Stimulated activated CD8-positive, alpha-beta memory T cell treated with anti-CD3 and anti-CD28 coated beads, Interleukin-4, amount 100 ng/mL, for 4 hours (primary cell): ENCODE measurements around the gene C1QL1.

ENCODE experiments used
- DNase-seq, 2 donors: peaks; one replicate each; pipeline ENCODE4 v3.0.0-alpha.2; 2020; ENCODE audit warnings: low read depth in 2 of 2, low spot score in 1 of 2

Gene C1QL1

GRCh38 chr17:44915862-44916780 is 52.0 kb downstream of the C1QL1 start:
- DNase-seq: no peak

- no peak for DNase-seq
Observed at GRCh38 chr17:44915321-44915726, 52.8 kb downstream of the C1QL1 start, which contains the start of gene GFAP. Gene GFAP (minus strand): TSS chr17:44915500. CDS start chr17:44915486, 14 bp downstream.

DNA sequence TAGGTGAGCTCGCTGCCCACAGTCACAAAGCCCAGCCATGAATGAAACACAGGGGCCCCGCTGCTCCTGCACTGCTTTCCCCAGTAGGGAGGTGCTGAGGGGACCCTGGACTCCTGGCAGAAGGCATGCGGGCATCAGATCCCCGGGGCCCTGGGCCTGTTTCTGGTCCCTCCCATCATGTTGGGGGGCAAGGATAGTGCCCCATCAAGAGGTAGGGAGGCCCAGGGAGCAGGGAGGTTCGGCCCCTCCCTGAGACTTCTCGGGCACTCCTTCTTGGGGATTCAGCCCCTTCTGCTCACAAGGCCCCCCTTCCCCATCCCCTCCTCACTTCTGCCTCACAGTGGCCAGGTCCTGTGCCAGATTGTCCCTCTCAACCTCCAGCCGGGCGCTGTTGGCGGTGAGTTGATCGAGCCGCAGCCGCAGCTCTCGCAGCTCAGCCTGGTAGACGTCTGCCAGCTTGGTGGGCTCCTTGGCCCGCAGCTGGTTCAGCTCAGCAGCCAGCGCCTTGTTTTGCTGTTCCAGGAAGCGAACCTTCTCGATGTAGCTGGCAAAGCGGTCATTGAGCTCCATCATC is 53.3 kb downstream of the C1QL1 start:
- no peak for DNase-seq

DNA sequence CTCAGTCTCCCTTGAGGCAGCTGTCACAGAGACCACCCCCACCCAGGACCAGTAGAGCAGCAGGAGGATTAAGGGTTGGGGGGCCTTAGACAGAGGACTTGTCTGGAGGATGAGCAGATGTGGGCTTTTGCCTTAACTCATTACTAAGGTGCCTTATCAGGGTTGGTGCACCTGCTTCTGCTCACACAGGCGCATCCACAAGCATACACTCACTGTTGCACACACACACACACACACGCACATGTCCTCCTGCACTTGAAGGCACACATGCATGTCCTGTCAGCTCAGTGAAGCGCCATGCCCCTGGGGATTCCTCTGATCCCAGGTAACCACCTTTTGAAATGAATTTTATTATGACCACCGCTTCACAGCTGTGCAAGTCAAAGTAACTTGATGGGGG is 54.0 kb downstream of the C1QL1 start:
- DNase-seq: no peak

DNA sequence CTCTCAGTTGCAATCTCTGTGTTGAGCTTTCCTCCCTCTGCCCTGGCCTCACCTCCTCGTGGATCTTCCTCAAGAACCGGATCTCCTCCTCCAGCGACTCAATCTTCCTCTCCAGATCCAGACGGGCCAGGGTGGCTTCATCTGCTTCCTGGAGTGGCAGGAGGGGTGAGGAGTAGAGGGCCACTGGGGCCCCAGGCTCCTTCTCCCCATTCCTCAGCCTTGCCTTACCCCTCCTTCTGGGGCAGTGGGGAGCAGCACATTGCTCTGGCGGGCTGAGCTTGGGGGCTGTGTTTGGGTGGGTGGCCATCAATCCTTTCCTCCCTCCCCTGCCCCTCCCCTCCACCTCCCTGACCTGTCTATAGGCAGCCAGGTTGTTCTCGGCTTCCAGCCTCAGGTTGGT is 54.4 kb downstream of the C1QL1 start:
- no peak for DNase-seq

DNA sequence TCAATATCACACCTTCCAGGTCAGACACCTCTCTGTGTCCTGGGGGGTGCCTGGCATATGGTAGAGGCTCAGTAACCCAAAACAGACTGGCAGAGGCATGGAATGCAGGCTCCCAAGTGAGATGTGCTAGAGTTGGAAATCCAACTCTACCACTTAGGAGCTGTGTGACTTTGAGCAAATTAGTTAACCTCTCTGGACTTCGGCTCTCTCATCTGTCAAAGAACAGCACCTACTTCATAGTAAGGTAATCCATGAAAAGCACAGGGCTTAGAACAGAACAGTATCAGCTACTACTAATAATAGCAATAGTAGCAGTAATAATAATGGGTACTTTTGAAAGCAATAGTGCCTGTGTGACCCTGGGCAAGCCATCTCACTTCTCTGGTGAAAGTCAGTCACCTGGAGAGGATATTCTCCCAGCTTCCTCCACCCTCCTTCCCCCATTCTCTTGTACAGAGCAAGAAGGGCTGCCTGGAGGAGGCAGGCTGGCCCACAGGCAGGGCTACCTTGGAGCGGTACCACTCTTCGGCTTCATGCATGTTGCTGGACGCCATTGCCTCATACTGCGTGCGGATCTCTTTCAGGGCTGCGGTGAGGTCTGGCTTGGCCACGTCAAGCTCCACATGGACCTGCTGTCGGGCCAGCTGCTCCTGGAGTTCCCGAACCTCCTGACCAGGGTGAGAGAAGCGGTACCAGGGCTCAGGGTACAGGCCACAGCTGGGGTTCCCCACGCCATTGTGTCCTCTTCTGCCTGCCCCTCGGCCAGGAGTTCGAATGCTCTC is 55.1 kb downstream of the C1QL1 start:
- DNase-seq: no peak

DNA sequence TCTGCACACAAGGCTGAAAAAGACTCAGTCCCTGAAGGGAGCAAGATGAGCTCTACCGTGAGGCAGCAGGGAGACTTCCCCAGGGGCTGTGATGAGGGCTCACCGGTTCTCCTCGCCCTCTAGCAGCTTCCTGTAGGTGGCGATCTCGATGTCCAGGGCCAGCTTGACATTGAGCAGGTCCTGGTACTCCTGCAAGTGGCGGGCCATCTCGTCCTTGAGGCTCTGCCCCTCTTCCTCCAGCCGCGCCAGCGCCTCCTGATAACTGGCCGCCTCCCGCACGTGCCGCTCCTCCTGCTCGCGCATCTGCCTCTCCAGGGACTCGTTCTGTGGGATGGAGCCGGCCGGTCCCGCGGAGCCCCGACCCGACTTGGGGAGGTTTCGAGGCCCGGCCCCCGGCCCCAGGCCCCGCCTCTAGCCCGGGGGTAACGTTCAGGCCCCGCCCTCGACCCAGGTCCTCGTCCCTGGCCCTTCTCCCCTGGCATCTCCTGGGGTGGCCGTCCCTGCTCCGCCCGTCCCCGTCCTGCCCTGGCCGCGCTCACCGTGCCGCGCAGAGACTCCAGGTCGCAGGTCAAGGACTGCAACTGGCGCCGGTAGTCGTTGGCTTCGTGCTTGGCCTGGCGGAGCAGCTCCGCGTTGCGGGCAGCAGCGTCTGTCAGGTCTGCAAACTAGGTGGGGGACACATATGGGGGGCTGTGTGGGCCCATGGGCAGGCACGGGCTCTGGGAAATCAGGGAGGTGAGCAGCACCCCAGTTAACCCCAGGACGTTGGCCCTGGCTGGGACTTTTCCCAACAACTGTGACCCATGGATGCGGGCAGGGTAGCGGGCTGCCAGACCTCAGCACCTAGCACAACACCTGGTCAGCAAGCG is 56.7 kb downstream of the C1QL1 start:
- DNase-seq: peak in 1 of 2 donors; percentile 10

GRCh38 chr17:44910231-44911106 is 57.6 kb downstream of the C1QL1 start:
- DNase-seq: no peak
